Natural killer cell (primary cell): ENCODE results near the gene TULP3. TPM values are rescaled to one million over a fixed set of nuclear protein-coding genes. Genes with fewer than 3 reads are reported as not detected.

Experiments used
- ATAC-seq, 3 donors: fragments of 150-1000 bp in 2 of 3; fragments of 200-7000 bp in 1 of 3; cut with Tn5 transposase; 1 replicate in 1 of 3; 2 replicates in 2 of 3; pipeline ENCODE4 v1.10.0; 2021; ENCODE audit warnings: mild to moderate bottlenecking in 2 of 3, moderate library complexity in 2 of 3
- DNase-seq, 2 donors: peaks; one replicate each; pipeline versions ENCODE4 v3.0.0 to v3.0.0-alpha.2; 2013 to 2021; ENCODE audit warnings: mixed read lengths in 1 of 2
- H3K27ac ChIP-seq: one replicate; pipeline ENCODE4 v1.5.1; 2013; ENCODE audit warnings: mild to moderate bottlenecking, low read length
- H3K27me3 ChIP-seq: one replicate; pipeline ENCODE4 v1.6.1; 2013; ENCODE audit warnings: low read length; ENCODE audit not compliant: control insufficient read depth, insufficient read depth
- H3K36me3 ChIP-seq: one replicate; pipeline ENCODE4 v1.6.1; 2013; ENCODE audit warnings: low read length; ENCODE audit not compliant: control insufficient read depth, insufficient read depth
- H3K4me1 ChIP-seq: one replicate; pipeline ENCODE4 v1.6.1; 2013; ENCODE audit warnings: low read length; ENCODE audit not compliant: control insufficient read depth, insufficient read depth
- H3K4me3 ChIP-seq: one replicate; pipeline ENCODE4 v1.5.1; 2013; ENCODE audit warnings: low read length
- H3K9me3 ChIP-seq: one replicate; pipeline ENCODE4 v1.6.1; 2013; ENCODE audit warnings: low read length; ENCODE audit not compliant: control insufficient read depth, insufficient read depth
- H3K27ac Mint-ChIP-seq, 2 donors: one replicate each; pipeline ENCODE4 v1.8.0; 2022; ENCODE audit warnings: mild to moderate bottlenecking in 2 of 2, mixed read lengths in 2 of 2, moderate library complexity in 1 of 2
- H3K27me3 Mint-ChIP-seq, 2 donors: one replicate each; pipeline ENCODE4 v1.8.0; 2022; ENCODE audit warnings: low read depth in 2 of 2, mixed read lengths in 2 of 2
- H3K36me3 Mint-ChIP-seq: one replicate; pipeline ENCODE4 v1.8.0; 2022; ENCODE audit warnings: mixed read lengths
- H3K4me1 Mint-ChIP-seq, 2 donors: one replicate each; pipeline ENCODE4 v1.8.0; 2022; ENCODE audit warnings: mixed read lengths in 2 of 2
- H3K4me3 Mint-ChIP-seq: one replicate; pipeline ENCODE4 v1.8.0; 2022; ENCODE audit warnings: mild to moderate bottlenecking, moderate library complexity, mixed read lengths
- H3K9me3 Mint-ChIP-seq, 2 donors: one replicate each; pipeline ENCODE4 v1.8.0; 2022; ENCODE audit warnings: mixed read lengths in 2 of 2
- CTCF ChIP-seq: fragments of 200-600 bp; IDR thresholded peaks from one replicate; pipeline ENCODE4 v1.8.0; 2022; ENCODE audit warnings: antibody characterized with exemption
- WGBS: methylation state at CpG from one replicate; pipeline ENCODE4 v1.1.7; 2013; ENCODE audit warnings: missing lambda C conversion rate; ENCODE audit not compliant: insufficient coverage; 5-methylcytosine and 5-hydroxymethylcytosine counted together
- intact Hi-C: fragments of 100-400 bp; cut with micrococcal nuclease; formaldehyde crosslinking; loops from one replicate; pipeline ENCODE4 v1.14.2; 2022
- total RNA-seq, 4 donors: library from RNA; stranded (reverse); fragments of 120-200 nt in 1 of 4; gene quantifications; one replicate each; pipeline versions ENCODE4 v1.2.3 to v1.2.4, GENCODE V29; 2013 to 2022

Gene TULP3
- total RNA-seq, 3 donors from 2014 or later (not counting 1 experiment from before 2014, with no cell fraction given), result 5.1 to 8.7 (median 6.2) TPM

- Mint-ChIP-seq H3K4me1 (peaks cover 0 to 5% of the 10 kb centered on the region in 2 donors), H3K9me3 (no peaks in the 10 kb centered on the region), H3K27me3 (no peaks in the 10 kb centered on the region), H3K36me3 (no peaks in the 10 kb centered on the region), H3K27ac (no peak overlapping the region), H3K4me3 (no peak overlapping the region)
- Histone ChIP-seq H3K36me3 (peaks cover 6% of the 10 kb centered on the region), H3K9me3 (no peaks in the 10 kb centered on the region), H3K27ac (no peak overlapping the region), H3K4me3 (no peak overlapping the region), H3K27me3 (no peaks in the 10 kb centered on the region), H3K4me1 (peaks cover 3% of the 10 kb centered on the region)
- no peak for TF ChIP-seq CTCF
- WGBS, result 88% methylated on average over 25 of the region's 25 CpGs
- intact Hi-C loops, result no loop called here
- DNase-seq (no peak), ATAC-seq (no peak)
Observed at GRCh38 chr12:2854669-2855453, 35.8 kb upstream of the TULP3 start.

- intact Hi-C loops, result no loop called here
- H3K36me3 Mint-ChIP-seq, result no peaks in the 10 kb centered on the region
- no peaks in the 10 kb centered on the region for H3K9me3 ChIP-seq
- DNase-seq (no peak), ATAC-seq (no peak)
- H3K4me1 Mint-ChIP-seq, result peaks cover 0 to 5% of the 10 kb centered on the region in 2 donors
- peaks cover 3% of the 10 kb centered on the region for H3K4me1 ChIP-seq
- no peak overlapping the region for H3K27ac Mint-ChIP-seq
- TF ChIP-seq CTCF, result no peak
- H3K36me3 ChIP-seq, result peaks cover 6% of the 10 kb centered on the region
- no peaks in the 10 kb centered on the region for H3K27me3 Mint-ChIP-seq
- no peak overlapping the region for H3K4me3 Mint-ChIP-seq
- no peaks in the 10 kb centered on the region for H3K27me3 ChIP-seq
- no peak overlapping the region for H3K4me3 ChIP-seq
- H3K9me3 Mint-ChIP-seq, result no peaks in the 10 kb centered on the region
- WGBS, result 89% methylated on average over 7 of the region's 7 CpGs
- no peak overlapping the region for H3K27ac ChIP-seq
Observed at GRCh38 chr12:2855546-2855945, 35.1 kb upstream of the TULP3 start.

GRCh38 chr12:2856051-2856450, 34.6 kb upstream of the TULP3 start:
- H3K27me3 Mint-ChIP-seq, result no peaks in the 10 kb centered on the region
- no peak overlapping the region for H3K4me3 Mint-ChIP-seq
- ATAC-seq (no peak), DNase-seq (no peak)
- H3K36me3 ChIP-seq, result peaks cover 6% of the 10 kb centered on the region
- no peaks in the 10 kb centered on the region for H3K27me3 ChIP-seq
- peaks cover 3% of the 10 kb centered on the region for H3K4me1 ChIP-seq
- no peaks in the 10 kb centered on the region for H3K36me3 Mint-ChIP-seq
- no peak overlapping the region for H3K4me3 ChIP-seq
- H3K4me1 Mint-ChIP-seq, result peaks cover 0 to 5% of the 10 kb centered on the region in 2 donors
- no peak overlapping the region for H3K27ac Mint-ChIP-seq
- intact Hi-C loops, result no loop called here
- H3K27ac ChIP-seq, result no peak overlapping the region
- H3K9me3 Mint-ChIP-seq, result no peaks in the 10 kb centered on the region
- no peak for TF ChIP-seq CTCF
- no peaks in the 10 kb centered on the region for H3K9me3 ChIP-seq
- 97% methylated on average over 3 of the region's 3 CpGs for WGBS

GRCh38 chr12:2857021-2857431, 33.7 kb upstream of the TULP3 start, which contains the start of gene TEX52:
TEX52 (minus strand) TSS chr12:2857039; CDS start chr12:2857026, 13 bp downstream.
- H3K4me1 Mint-ChIP-seq, result peaks cover 0 to 5% of the 10 kb centered on the region in 2 donors
- no peaks in the 10 kb centered on the region for H3K27me3 Mint-ChIP-seq
- DNase-seq, result no peak
- no peak within 1 kb of the TSS for H3K4me3 Mint-ChIP-seq
- no peak for TF ChIP-seq CTCF
- ATAC-seq, result no peak
- no peak within 1 kb of the TSS for H3K27ac Mint-ChIP-seq
- no peaks in the 10 kb centered on the region for H3K27me3 ChIP-seq
- WGBS, result 91% methylated on average over 3 of the region's 3 CpGs
- peaks cover under 1% of the 10 kb centered on the region for H3K4me1 ChIP-seq
- no peaks in the 10 kb centered on the region for H3K36me3 Mint-ChIP-seq
- no peaks in the 10 kb centered on the region for H3K9me3 ChIP-seq
- H3K4me3 ChIP-seq, result no peak within 1 kb of the TSS
- no peaks in the 10 kb centered on the region for H3K9me3 Mint-ChIP-seq
- intact Hi-C loops, result no loop called here
- peaks cover 6% of the 10 kb centered on the region for H3K36me3 ChIP-seq
- no peak within 1 kb of the TSS for H3K27ac ChIP-seq
